H9 (cell line): Measurements from ENCODE around the gene PROSER1. TPM values are rescaled to one million over a fixed set of nuclear protein-coding genes. Genes with fewer than 3 reads are reported as not detected.

Source experiments
- DNase-seq: peaks from one replicate; pipeline ENCODE4 v3.0.0-alpha.2; 2017
- H2AFZ ChIP-seq: one replicate; pipeline ENCODE4 v1.6.1; 2013; ENCODE audit warnings: mild to moderate bottlenecking, low read length, control low read depth, moderate library complexity
- H2AK5ac ChIP-seq: 2 replicates; pipeline ENCODE4 v1.6.1; 2013; ENCODE audit warnings: low read length, control low read depth, mixed read lengths; ENCODE audit not compliant: insufficient read length
- H2BK120ac ChIP-seq: one replicate; pipeline ENCODE4 v1.6.1; 2013; ENCODE audit warnings: low read depth, mild to moderate bottlenecking, low read length, control low read depth, inconsistent platforms; ENCODE audit not compliant: poor library complexity, severe bottlenecking
- H2BK12ac ChIP-seq: 2 replicates; pipeline ENCODE4 v1.6.1; 2013; ENCODE audit warnings: low read length, control low read depth, mixed read lengths, low read depth; ENCODE audit not compliant: insufficient read length
- H2BK15ac ChIP-seq: 2 replicates; pipeline ENCODE4 v1.6.1; 2013; ENCODE audit warnings: low read depth, low read length, control low read depth
- H2BK20ac ChIP-seq: one replicate; pipeline ENCODE4 v1.6.1; 2013; ENCODE audit warnings: low read depth, mild to moderate bottlenecking, low read length, control low read depth, inconsistent platforms; ENCODE audit not compliant: poor library complexity, severe bottlenecking
- H2BK5ac ChIP-seq: 2 replicates; pipeline ENCODE4 v1.6.1; 2013; ENCODE audit warnings: low read length, control low read depth, mixed read lengths; ENCODE audit not compliant: insufficient read length
- H3K14ac ChIP-seq: 2 replicates; pipeline ENCODE4 v1.6.1; 2013; ENCODE audit warnings: low read length, control low read depth; ENCODE audit not compliant: insufficient read depth
- H3K18ac ChIP-seq: 2 replicates; pipeline ENCODE4 v1.6.1; 2013; ENCODE audit warnings: low read depth, mild to moderate bottlenecking, mixed read lengths, low read length, control low read depth; ENCODE audit not compliant: insufficient read length
- H3K23ac ChIP-seq: 2 replicates; pipeline ENCODE4 v1.6.1; 2013; ENCODE audit warnings: low read length, control low read depth, mixed read lengths, low read depth; ENCODE audit not compliant: insufficient read length
- H3K23me2 ChIP-seq: 2 replicates; pipeline ENCODE4 v1.6.1; 2013; ENCODE audit warnings: low read depth, mild to moderate bottlenecking, mixed read lengths, low read length, control low read depth; ENCODE audit not compliant: insufficient read length, poor library complexity, severe bottlenecking
- H3K27ac ChIP-seq: 2 replicates; pipeline ENCODE4 v1.5.1; 2013; ENCODE audit warnings: low read length, control low read depth, mixed read lengths, low read depth; ENCODE audit not compliant: insufficient read length
- H3K27me3 ChIP-seq: 2 replicates; pipeline ENCODE4 v1.6.1; 2013; ENCODE audit warnings: low read length, control low read depth, inconsistent platforms; ENCODE audit not compliant: insufficient read depth
- H3K4ac ChIP-seq: 2 replicates; pipeline ENCODE4 v1.6.1; 2013; ENCODE audit warnings: low read depth, mild to moderate bottlenecking, control low read depth, inconsistent platforms, low read length, moderate library complexity
- H3K4me1 ChIP-seq: 2 replicates; pipeline ENCODE4 v1.6.1; 2013; ENCODE audit warnings: low read length, control low read depth, inconsistent platforms; ENCODE audit not compliant: insufficient read depth
- H3K4me2 ChIP-seq: 2 replicates; pipeline ENCODE4 v1.6.1; 2013; ENCODE audit warnings: low read length, control low read depth, mixed read lengths; ENCODE audit not compliant: insufficient read length, insufficient read depth
- H3K56ac ChIP-seq: 2 replicates; pipeline ENCODE4 v1.6.1; 2013; ENCODE audit warnings: low read depth, mild to moderate bottlenecking, mixed read lengths, low read length, control low read depth; ENCODE audit not compliant: insufficient read length
- H3K79me1 ChIP-seq: 2 replicates; pipeline ENCODE4 v1.6.1; 2013; ENCODE audit warnings: low read depth, mild to moderate bottlenecking, moderate library complexity, low read length, control low read depth, inconsistent platforms; ENCODE audit not compliant: insufficient read depth, poor library complexity, severe bottlenecking
- H3K79me2 ChIP-seq: 2 replicates; pipeline ENCODE4 v1.6.1; 2013; ENCODE audit warnings: low read length, control low read depth, inconsistent platforms; ENCODE audit not compliant: insufficient read depth
- H3K9ac ChIP-seq: 2 replicates; pipeline ENCODE4 v1.6.1; 2013; ENCODE audit warnings: low read length, control low read depth, mixed read lengths; ENCODE audit not compliant: insufficient read length; ENCODE audit errors: extremely low read depth
- H3K9me3 ChIP-seq: one replicate; pipeline ENCODE4 v1.6.1; 2013; ENCODE audit warnings: low read depth, low read length, inconsistent platforms; ENCODE audit not compliant: control insufficient read depth
- H3T11ph ChIP-seq: one replicate; pipeline ENCODE4 v1.6.1; 2013; ENCODE audit warnings: mild to moderate bottlenecking, low read length, control low read depth, inconsistent platforms
- H4K20me1 ChIP-seq: one replicate; pipeline ENCODE4 v1.6.1; 2013; ENCODE audit not compliant: control insufficient read depth, insufficient read length, insufficient read depth
- H4K5ac ChIP-seq: 2 replicates; pipeline ENCODE4 v1.6.1; 2013; ENCODE audit warnings: low read depth, mild to moderate bottlenecking, mixed read lengths, low read length, control low read depth; ENCODE audit not compliant: insufficient read length
- H4K8ac ChIP-seq: replicated peaks from 2 replicates; pipeline ENCODE4 v1.6.1; 2013; ENCODE audit warnings: low read length, control low read depth, mixed read lengths, low read depth; ENCODE audit not compliant: insufficient read length
- H4K91ac ChIP-seq: 2 replicates; pipeline ENCODE4 v1.6.1; 2013; ENCODE audit warnings: low read depth, mild to moderate bottlenecking, moderate library complexity, mixed read lengths, low read length, control low read depth; ENCODE audit not compliant: insufficient read length
- H3K27ac Mint-ChIP-seq, 3 experiments: 2 replicates in 2 of 3; 3 replicates in 1 of 3; pipeline ENCODE4 v1.8.0; 2020 to 2021; ENCODE audit warnings: mixed read lengths in 3 of 3, mild to moderate bottlenecking in 1 of 3, moderate library complexity in 1 of 3
- H3K27me3 Mint-ChIP-seq: 2 replicates; pipeline ENCODE4 v1.8.0; 2021; ENCODE audit warnings: low read depth, mild to moderate bottlenecking, moderate library complexity, mixed read lengths
- H3K36me3 Mint-ChIP-seq, 3 experiments: 2 replicates in 2 of 3; 3 replicates in 1 of 3; pipeline ENCODE4 v1.8.0; 2020 to 2021; ENCODE audit warnings: low read depth in 3 of 3, mixed read lengths in 3 of 3; ENCODE audit not compliant: insufficient read depth in 1 of 3
- H3K4me1 Mint-ChIP-seq, 2 experiments: 2 replicates each; pipeline ENCODE4 v1.8.0; 2020; ENCODE audit warnings: mixed read lengths in 2 of 2
- H3K4me3 Mint-ChIP-seq, 2 experiments: 2 replicates in 1 of 2; 3 replicates in 1 of 2; pipeline ENCODE4 v1.8.0; 2020 to 2021; ENCODE audit warnings: mild to moderate bottlenecking in 2 of 2, mixed read lengths in 2 of 2, moderate library complexity in 1 of 2
- H3K9me3 Mint-ChIP-seq, 2 experiments: 2 replicates in 1 of 2; 3 replicates in 1 of 2; pipeline ENCODE4 v1.8.0; 2020; ENCODE audit warnings: mild to moderate bottlenecking in 2 of 2, mixed read lengths in 2 of 2, moderate library complexity in 1 of 2
- CTCF ChIP-seq: fragments of 200-600 bp; sonication (generic); conservative IDR thresholded peaks from 3 replicates; pipeline ENCODE4 v1.8.0; 2021; ENCODE audit warnings: antibody characterized with exemption, mild to moderate bottlenecking
- total RNA-seq: library from RNA; stranded (reverse); gene quantifications from 2 replicates; pipeline ENCODE4 v1.2.1, GENCODE V29; 2021

Gene PROSER1
- total RNA-seq, 1 experiment from 2014 or later, result 84.6 TPM

- Histone ChIP-seq H2AK5ac (no peak overlapping the region), H2BK12ac (no peak overlapping the region), H3K23me2 (no peaks in the 10 kb centered on the region), H2BK120ac (no peak overlapping the region), H3T11ph (no peak overlapping the region), H3K9me3 (no peaks in the 10 kb centered on the region), H3K79me2 (no peaks in the 10 kb centered on the region), H4K8ac (no peak overlapping the region), H4K20me1 (no peaks in the 10 kb centered on the region), H2BK5ac (no peak overlapping the region), H3K27me3 (no peaks in the 10 kb centered on the region), H2AFZ (no peak overlapping the region), H3K18ac (no peak overlapping the region), H3K4ac (no peak overlapping the region), H3K9ac (no peak overlapping the region), H3K14ac (no peak overlapping the region), H4K5ac (no peak overlapping the region), H3K23ac (no peak overlapping the region), H4K91ac (no peak overlapping the region), H3K27ac (no peak overlapping the region), H3K79me1 (no peaks in the 10 kb centered on the region), H3K56ac (no peak overlapping the region), H3K4me2 (no peak overlapping the region), H2BK20ac (no peak overlapping the region), H2BK15ac (no peak overlapping the region), H3K4me1 (no peaks in the 10 kb centered on the region)
- Mint-ChIP-seq H3K4me3 (no peak overlapping the region), H3K27me3 (no peaks in the 10 kb centered on the region; the same call in 1 of the 2 replicates), H3K9me3 (peaks cover 9 to 13% of the 10 kb centered on the region in 2 experiments; a peak in 4 of 5 replicates), H3K36me3 (peaks cover 0 to 9% (median 6%) of the 10 kb centered on the region in 3 experiments; a peak in 3 of 7 replicates), H3K4me1 (peaks cover 0 to 5% of the 10 kb centered on the region in 2 experiments; a peak in 2 of 4 replicates), H3K27ac (no peak overlapping the region)
- no peak for DNase-seq
- TF ChIP-seq CTCF, result no peak
These were observed 77.7 kb downstream of the PROSER1 start for GRCh38 chr13:38960175-38960574.

Other genes starting within 250 kb of the PROSER1 start
- not detected in 2 replicates for gene STOML3, start 47.3 kb downstream of the PROSER1 start, total RNA-seq
- gene NHLRC3, start 367 bp upstream of the PROSER1 start, total RNA-seq, result 17.6 and 17.7 TPM in 2 replicates